HL-60 (cell line): ENCODE data around the gene INPP5E.

ENCODE experiments used
- DNase-seq, 2 experiments: peaks; one replicate each; pipeline ENCODE4 v3.0.0-alpha.2; 2010 to 2020; ENCODE audit warnings: low read depth in 1 of 2, low spot score in 1 of 2
- H3K27ac ChIP-seq: fragments of 250-450 bp; sonication (Bioruptor Pico); replicated peaks from 2 replicates; pipeline ENCODE4 v1.5.1; 2020; ENCODE audit warnings: mild to moderate bottlenecking, moderate library complexity
- H3K27me3 ChIP-seq: fragments of 250-450 bp; sonication (Bioruptor Pico); 2 replicates; pipeline ENCODE4 v1.5.1; 2021; ENCODE audit warnings: mild to moderate bottlenecking, moderate library complexity; ENCODE audit not compliant: insufficient read depth, poor library complexity, severe bottlenecking
- H3K4me3 ChIP-seq: replicated peaks from 2 replicates; pipeline ENCODE4 v1.5.1; 2011; ENCODE audit warnings: mild to moderate bottlenecking, control low read depth, low read length; ENCODE audit not compliant: insufficient read depth
- GABPA ChIP-seq: IDR thresholded peaks from 2 replicates; pipeline ENCODE4 v1.6.1; 2012; ENCODE audit warnings: low read depth
- POLR2AphosphoS5 ChIP-seq: IDR thresholded peaks from 2 replicates; pipeline ENCODE4 v1.6.1; 2012; ENCODE audit warnings: low read depth
- SPI1 ChIP-seq: IDR thresholded peaks from 2 replicates; pipeline ENCODE4 v1.6.1; 2012; ENCODE audit warnings: low read depth, mild to moderate bottlenecking, borderline replicate concordance
- TF ChIP-seq, protein P1 (sequence below): IDR thresholded peaks from 2 replicates; pipeline ENCODE4 v1.6.1; 2012; ENCODE audit warnings: low read depth; ENCODE audit not compliant: insufficient replicate concordance
- TF ChIP-seq, protein P2 (sequence below): IDR thresholded peaks from one replicate; pipeline ENCODE4 v1.5.1; 2011; ENCODE audit warnings: low read length, control low read depth, inconsistent platforms; ENCODE audit not compliant: insufficient read depth

Gene INPP5E

DNA sequence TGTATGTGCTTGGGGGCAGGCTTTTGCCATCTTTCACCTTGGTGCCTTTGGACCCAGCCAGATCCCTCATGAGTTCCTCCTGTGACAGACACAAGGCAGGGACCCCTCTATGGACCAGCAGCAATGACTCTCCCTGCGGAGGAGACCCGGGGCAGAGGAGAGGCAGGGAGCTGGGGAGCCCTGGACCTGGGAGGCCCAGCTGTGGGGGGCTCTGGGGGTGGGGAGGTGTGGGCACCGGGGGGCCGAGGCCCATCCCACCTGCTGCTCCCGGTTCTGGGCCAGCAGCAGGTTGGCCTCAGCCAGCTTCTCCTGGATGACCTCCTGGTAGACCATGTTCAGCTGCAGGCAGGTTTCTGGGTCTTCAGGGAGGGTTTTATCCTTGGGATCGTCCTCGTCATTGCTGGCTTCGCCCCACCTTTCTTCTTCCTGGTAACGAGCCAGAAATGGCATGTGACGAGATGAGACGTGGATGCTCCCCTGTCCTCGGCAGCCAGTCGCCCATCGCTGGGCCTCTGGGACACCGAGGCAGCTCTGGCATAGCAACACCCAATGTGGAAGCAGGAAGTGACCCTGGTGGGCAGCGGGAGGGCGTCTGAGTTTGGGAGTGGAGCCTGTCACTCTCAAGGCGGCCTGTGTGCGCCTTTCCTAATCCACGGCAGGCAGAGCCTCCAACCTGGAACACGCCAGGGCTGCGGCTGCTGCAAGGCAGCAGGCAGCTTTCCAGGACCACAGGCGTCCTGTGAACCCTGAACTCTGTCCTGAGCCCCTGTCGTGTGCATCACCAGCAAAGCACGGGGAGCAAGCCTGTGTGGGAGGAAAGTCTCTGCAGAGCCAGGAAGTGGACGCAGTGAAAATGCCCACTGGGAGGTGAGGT is 44.1 kb downstream of the INPP5E start:
- Histone ChIP-seq H3K27ac (no peak overlapping the region), H3K27me3 (no peaks in the 10 kb centered on the region), H3K4me3 (no peak overlapping the region)
- DNase-seq = no peak
- no peak for TF ChIP-seq GABPA
- TF ChIP-seq POLR2AphosphoS5 = 0 out of 2 replicates have a peak, but pooled peaks have one; percentile 13
- TF ChIP-seq, protein P1, sequence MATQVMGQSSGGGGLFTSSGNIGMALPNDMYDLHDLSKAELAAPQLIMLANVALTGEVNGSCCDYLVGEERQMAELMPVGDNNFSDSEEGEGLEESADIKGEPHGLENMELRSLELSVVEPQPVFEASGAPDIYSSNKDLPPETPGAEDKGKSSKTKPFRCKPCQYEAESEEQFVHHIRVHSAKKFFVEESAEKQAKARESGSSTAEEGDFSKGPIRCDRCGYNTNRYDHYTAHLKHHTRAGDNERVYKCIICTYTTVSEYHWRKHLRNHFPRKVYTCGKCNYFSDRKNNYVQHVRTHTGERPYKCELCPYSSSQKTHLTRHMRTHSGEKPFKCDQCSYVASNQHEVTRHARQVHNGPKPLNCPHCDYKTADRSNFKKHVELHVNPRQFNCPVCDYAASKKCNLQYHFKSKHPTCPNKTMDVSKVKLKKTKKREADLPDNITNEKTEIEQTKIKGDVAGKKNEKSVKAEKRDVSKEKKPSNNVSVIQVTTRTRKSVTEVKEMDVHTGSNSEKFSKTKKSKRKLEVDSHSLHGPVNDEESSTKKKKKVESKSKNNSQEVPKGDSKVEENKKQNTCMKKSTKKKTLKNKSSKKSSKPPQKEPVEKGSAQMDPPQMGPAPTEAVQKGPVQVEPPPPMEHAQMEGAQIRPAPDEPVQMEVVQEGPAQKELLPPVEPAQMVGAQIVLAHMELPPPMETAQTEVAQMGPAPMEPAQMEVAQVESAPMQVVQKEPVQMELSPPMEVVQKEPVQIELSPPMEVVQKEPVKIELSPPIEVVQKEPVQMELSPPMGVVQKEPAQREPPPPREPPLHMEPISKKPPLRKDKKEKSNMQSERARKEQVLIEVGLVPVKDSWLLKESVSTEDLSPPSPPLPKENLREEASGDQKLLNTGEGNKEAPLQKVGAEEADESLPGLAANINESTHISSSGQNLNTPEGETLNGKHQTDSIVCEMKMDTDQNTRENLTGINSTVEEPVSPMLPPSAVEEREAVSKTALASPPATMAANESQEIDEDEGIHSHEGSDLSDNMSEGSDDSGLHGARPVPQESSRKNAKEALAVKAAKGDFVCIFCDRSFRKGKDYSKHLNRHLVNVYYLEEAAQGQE = no peak
- TF ChIP-seq, protein P2, sequence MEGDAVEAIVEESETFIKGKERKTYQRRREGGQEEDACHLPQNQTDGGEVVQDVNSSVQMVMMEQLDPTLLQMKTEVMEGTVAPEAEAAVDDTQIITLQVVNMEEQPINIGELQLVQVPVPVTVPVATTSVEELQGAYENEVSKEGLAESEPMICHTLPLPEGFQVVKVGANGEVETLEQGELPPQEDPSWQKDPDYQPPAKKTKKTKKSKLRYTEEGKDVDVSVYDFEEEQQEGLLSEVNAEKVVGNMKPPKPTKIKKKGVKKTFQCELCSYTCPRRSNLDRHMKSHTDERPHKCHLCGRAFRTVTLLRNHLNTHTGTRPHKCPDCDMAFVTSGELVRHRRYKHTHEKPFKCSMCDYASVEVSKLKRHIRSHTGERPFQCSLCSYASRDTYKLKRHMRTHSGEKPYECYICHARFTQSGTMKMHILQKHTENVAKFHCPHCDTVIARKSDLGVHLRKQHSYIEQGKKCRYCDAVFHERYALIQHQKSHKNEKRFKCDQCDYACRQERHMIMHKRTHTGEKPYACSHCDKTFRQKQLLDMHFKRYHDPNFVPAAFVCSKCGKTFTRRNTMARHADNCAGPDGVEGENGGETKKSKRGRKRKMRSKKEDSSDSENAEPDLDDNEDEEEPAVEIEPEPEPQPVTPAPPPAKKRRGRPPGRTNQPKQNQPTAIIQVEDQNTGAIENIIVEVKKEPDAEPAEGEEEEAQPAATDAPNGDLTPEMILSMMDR = no peak
- no peak for TF ChIP-seq SPI1

DNA sequence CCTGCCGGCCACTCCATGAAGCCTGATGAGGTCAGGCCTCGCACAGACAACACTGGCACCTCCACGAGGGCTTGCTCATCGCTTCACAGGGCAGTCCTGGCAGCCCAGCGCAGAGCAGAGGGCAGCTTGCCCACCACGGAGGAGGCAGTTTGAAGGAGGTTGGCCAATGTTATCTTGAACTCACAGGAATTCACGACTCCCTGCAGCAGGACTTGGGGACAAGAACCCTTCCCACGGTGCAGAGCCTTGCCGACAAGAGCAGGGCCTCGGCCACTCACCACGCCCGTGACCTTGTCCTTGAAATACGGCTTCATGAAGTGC is 44.7 kb downstream of the INPP5E start:
- TF ChIP-seq, protein P2 = no peak
- TF ChIP-seq, protein P1 = no peak
- TF ChIP-seq GABPA (no peak), POLR2AphosphoS5 (no peak; the same call in 1 of the 2 replicates), SPI1 (no peak)
- no peak for DNase-seq
- H3K27ac ChIP-seq = no peak overlapping the region
- no peak overlapping the region for H3K4me3 ChIP-seq
- H3K27me3 ChIP-seq = no peaks in the 10 kb centered on the region

DNA sequence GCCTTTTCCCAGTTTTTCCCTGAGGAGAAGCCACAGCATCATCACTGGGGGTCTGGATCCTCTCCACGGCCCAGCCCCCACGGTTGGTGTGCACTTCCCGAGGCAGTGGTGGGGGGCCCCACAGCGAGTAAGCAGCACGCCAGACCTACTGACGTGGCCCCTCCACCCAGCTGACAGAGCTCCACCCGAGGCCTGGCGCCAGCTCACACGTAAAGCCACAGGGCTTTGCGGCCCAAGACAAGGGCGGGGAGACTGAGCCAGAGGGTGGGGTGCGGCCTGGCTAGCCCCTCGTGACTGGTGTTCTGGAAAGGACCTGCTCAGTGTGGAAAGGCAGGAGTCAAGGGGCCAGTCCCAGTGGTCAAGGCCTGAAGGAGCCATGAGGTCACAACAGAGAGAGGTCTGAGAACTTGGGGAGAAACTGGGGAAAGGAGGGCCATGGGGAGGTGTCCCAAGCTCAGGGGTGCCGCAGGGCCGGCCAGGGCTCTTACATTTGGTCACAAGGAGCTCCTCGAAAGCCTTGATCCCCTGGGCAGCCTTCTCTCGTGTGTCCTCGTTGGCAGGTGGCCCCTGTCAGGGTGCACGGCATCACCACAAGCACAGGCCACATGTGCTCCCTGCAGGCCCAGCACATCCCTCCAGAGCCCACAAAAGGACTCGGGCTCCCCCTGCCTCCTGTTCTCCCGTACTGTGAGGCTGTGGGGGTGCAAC is 45.2 kb downstream of the INPP5E start:
- no peaks in the 10 kb centered on the region for H3K27me3 ChIP-seq
- TF ChIP-seq SPI1 = no peak
- TF ChIP-seq POLR2AphosphoS5 = no peak
- no peak for TF ChIP-seq GABPA
- TF ChIP-seq, protein P2 = no peak
- TF ChIP-seq, protein P1 = no peak

More for the DNA sequence above, 45.2 kb downstream of the INPP5E start:
- DNase-seq = no peak
- no peak overlapping the region for H3K4me3 ChIP-seq
- no peak overlapping the region for H3K27ac ChIP-seq
